SU-DHL-6 (cell line): ENCODE data around the gene DGUOK.
"Not testable (repeated sequence)": the region's sequence is repeated elsewhere in the genome, so short reads cannot be mapped to it uniquely, and the experiment has no call there.

Source experiments
- H2AFZ ChIP-seq: fragments of 200-600 bp; sonication (generic); 2 replicates; pipeline ENCODE4 v1.6.1; 2014; ENCODE audit warnings: low read depth, mild to moderate bottlenecking, moderate library complexity, mixed read lengths, antibody characterized with exemption, low read length; ENCODE audit not compliant: severe bottlenecking
- H3F3A ChIP-seq: fragments of 200-600 bp; shearing (Covaris generic); 2 replicates; pipeline ENCODE4 v1.6.0; 2016; ENCODE audit warnings: antibody characterized with exemption, mild to moderate bottlenecking; ENCODE audit not compliant: insufficient read depth
- H3K27ac ChIP-seq: fragments of 200-600 bp; sonication (generic); 2 replicates; pipeline ENCODE4 v1.5.1; 2016; ENCODE audit warnings: low read depth, mild to moderate bottlenecking, low read length, moderate library complexity, mixed read lengths
- H3K27me3 ChIP-seq: fragments of 200-600 bp; sonication (generic), shearing (Covaris generic); 2 replicates; pipeline ENCODE4 v1.6.0; 2014; ENCODE audit warnings: mild to moderate bottlenecking, low read length
- H3K36me3 ChIP-seq: fragments of 200-600 bp; sonication (generic); 2 replicates; pipeline ENCODE4 v1.6.1; 2014; ENCODE audit warnings: mild to moderate bottlenecking, low read length, mixed read lengths
- H3K4me2 ChIP-seq: fragments of 300-600, 200-600 bp; shearing (Covaris generic), sonication (generic); 2 replicates; pipeline ENCODE4 v1.6.0; 2014; ENCODE audit warnings: low read length, low read depth, mild to moderate bottlenecking; ENCODE audit not compliant: poor library complexity, severe bottlenecking
- H3K4me3 ChIP-seq: fragments of 200-600 bp; sonication (generic); 2 replicates; pipeline ENCODE4 v1.5.1; 2014; ENCODE audit warnings: antibody characterized with exemption, low read length, mild to moderate bottlenecking, mixed read lengths; ENCODE audit not compliant: insufficient read depth, poor library complexity, severe bottlenecking
- H3K79me2 ChIP-seq: fragments of 200-600 bp; sonication (generic); 2 replicates; pipeline ENCODE4 v1.6.1; 2014; ENCODE audit warnings: mild to moderate bottlenecking, low read length, moderate library complexity; ENCODE audit not compliant: insufficient read depth
- H3K9ac ChIP-seq: fragments of 200-600 bp; sonication (generic); 2 replicates; pipeline ENCODE4 v1.7.0; 2014; ENCODE audit warnings: mild to moderate bottlenecking, low read length
- H3K9me2 ChIP-seq: fragments of 200-600 bp; sonication (generic); replicated peaks from 2 replicates; pipeline ENCODE4 v1.6.1; 2014; ENCODE audit warnings: low read length; ENCODE audit not compliant: insufficient read depth
- H3K9me3 ChIP-seq: fragments of 200-600 bp; sonication (generic); 2 replicates; pipeline ENCODE4 v1.6.1; 2014; ENCODE audit warnings: low read length, mixed read lengths; ENCODE audit not compliant: insufficient read depth
- H4K20me1 ChIP-seq: fragments of 200-600 bp; sonication (generic); 2 replicates; pipeline ENCODE4 v1.6.1; 2014; ENCODE audit warnings: low read depth, mild to moderate bottlenecking, antibody characterized with exemption, low read length, moderate library complexity, mixed read lengths
- EZH2phosphoT487 ChIP-seq: fragments of 200-600 bp; sonication (generic), shearing (Covaris generic); conservative IDR thresholded peaks from 2 replicates; pipeline ENCODE4 v1.6.1; 2018; ENCODE audit warnings: mild to moderate bottlenecking, antibody characterized with exemption, low read length, moderate library complexity, mixed read lengths
- TF ChIP-seq, protein P1 (sequence below): fragments of 200-600 bp; sonication (generic); IDR thresholded peaks from one replicate; pipeline ENCODE4 v1.5.1; 2017; ENCODE audit warnings: antibody characterized with exemption, mild to moderate bottlenecking, low read length, moderate library complexity; ENCODE audit not compliant: insufficient read depth, poor library complexity, severe bottlenecking

DGUOK gene

DNA sequence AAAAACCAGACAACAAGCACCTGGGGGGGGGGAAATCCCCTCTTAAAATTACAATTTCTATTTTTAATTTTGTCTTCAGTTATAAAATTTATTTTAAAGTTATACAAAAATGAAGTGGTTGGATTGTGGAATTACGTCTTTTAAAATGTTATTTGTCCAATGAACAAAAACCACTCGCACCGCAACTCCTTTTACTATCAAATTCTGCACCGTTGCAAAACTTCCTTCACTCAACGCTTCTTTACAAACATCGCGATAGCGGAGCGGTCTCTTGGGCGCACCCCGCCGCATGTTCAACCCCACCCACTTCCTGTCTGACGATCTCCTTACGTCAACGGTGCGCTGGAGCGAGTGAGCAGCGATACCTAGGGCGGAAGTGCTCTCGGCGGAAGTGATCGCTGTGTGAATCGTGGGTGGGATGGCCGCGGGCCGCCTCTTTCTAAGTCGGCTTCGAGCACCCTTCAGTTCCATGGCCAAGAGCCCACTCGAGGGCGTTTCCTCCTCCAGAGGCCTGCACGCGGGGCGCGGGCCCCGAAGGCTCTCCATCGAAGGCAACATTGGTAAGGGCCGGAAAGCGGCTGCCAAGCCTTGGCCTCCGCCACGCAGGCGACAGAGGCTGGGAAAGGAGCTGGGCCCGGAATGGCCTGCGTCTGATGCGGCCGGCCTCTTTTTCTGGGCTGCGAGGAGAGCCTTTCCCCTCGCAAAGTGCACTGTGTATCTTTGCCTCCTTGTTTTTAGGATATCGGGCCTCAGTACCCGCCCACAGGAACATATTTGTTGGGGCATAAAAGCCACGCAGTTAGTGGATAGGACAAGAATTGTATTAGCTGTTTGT lies at the start of gene DGUOK:
DGUOK (plus strand) TSS at position 388 of the 835 bp plus-strand sequence; CDS start at position 419, 31 bp downstream.
- peak within 1 kb of the TSS; percentile 95 for H3K4me3 ChIP-seq
- peak within 1 kb of the TSS; percentile 88 for H3K9ac ChIP-seq
- peak within 1 kb of the TSS; percentile 72 for H3K27ac ChIP-seq
- 0 out of 2 replicates have a peak, but pooled peaks cover 5% of the 10 kb centered on the region for H3K9me3 ChIP-seq
- peak within 1 kb of the TSS; percentile 98 for H3K4me2 ChIP-seq
- H3F3A ChIP-seq: peaks cover 19% of the 10 kb centered on the region
- H4K20me1 ChIP-seq: no peaks in the 10 kb centered on the region
- H3K79me2 ChIP-seq: peaks cover 48% of the 10 kb centered on the region
- H3K27me3 ChIP-seq: no peaks in the 10 kb centered on the region
- H3K36me3 ChIP-seq: no peaks in the 10 kb centered on the region
- no peak for TF ChIP-seq EZH2phosphoT487
- TF ChIP-seq, protein P1, sequence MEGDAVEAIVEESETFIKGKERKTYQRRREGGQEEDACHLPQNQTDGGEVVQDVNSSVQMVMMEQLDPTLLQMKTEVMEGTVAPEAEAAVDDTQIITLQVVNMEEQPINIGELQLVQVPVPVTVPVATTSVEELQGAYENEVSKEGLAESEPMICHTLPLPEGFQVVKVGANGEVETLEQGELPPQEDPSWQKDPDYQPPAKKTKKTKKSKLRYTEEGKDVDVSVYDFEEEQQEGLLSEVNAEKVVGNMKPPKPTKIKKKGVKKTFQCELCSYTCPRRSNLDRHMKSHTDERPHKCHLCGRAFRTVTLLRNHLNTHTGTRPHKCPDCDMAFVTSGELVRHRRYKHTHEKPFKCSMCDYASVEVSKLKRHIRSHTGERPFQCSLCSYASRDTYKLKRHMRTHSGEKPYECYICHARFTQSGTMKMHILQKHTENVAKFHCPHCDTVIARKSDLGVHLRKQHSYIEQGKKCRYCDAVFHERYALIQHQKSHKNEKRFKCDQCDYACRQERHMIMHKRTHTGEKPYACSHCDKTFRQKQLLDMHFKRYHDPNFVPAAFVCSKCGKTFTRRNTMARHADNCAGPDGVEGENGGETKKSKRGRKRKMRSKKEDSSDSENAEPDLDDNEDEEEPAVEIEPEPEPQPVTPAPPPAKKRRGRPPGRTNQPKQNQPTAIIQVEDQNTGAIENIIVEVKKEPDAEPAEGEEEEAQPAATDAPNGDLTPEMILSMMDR: no peak
- peak within 1 kb of the TSS; percentile 65 for H2AFZ ChIP-seq
- no peaks in the 10 kb centered on the region for H3K9me2 ChIP-seq

DNA sequence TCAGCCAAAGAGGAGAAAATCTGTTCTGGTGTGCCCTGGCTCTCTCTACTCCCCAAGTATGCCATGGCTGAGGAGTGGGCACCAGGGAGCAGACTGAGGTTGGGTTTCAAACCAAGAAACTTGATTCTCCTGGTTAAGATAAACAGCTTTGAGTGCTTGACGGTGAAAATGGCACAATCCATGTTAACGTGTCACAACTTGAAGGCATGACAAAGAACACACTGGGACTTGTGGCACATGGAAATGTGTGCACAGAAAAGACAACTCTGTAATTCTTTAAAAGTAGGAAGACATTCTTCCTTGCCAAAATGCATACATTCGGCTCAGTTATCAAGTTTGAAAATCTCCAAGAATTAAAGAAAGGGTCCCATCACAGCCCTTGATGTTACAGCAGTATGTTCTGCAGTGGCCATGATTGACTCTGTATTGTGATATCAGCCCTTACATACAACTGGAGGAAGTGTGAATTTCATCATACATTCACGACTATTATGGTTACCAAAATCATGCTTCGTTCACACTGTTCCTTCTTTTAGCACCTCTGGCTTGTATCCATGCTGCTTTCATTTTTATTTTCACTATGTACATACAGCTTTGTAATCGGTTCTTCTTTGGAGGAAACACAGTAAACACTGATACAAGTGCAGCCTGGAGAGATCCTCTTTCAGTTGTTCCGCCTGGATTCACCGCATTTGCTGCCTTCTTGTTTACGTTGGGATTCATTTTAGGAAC lies 49.4 kb upstream of the DGUOK start:
- Histone ChIP-seq H3F3A (no peaks in the 10 kb centered on the region), H3K9me2 (no peaks in the 10 kb centered on the region), H3K36me3 (no peaks in the 10 kb centered on the region), H3K27ac (no peak overlapping the region), H4K20me1 (no peaks in the 10 kb centered on the region), H3K9ac (no peak overlapping the region), H3K4me3 (no peak overlapping the region), H3K4me2 (no peak overlapping the region), H3K79me2 (no peaks in the 10 kb centered on the region), H3K27me3 (no peaks in the 10 kb centered on the region), H3K9me3 (no peaks in the 10 kb centered on the region), H2AFZ (no peak overlapping the region)
- TF ChIP-seq, protein P1: no peak
- no peak for TF ChIP-seq EZH2phosphoT487

DNA sequence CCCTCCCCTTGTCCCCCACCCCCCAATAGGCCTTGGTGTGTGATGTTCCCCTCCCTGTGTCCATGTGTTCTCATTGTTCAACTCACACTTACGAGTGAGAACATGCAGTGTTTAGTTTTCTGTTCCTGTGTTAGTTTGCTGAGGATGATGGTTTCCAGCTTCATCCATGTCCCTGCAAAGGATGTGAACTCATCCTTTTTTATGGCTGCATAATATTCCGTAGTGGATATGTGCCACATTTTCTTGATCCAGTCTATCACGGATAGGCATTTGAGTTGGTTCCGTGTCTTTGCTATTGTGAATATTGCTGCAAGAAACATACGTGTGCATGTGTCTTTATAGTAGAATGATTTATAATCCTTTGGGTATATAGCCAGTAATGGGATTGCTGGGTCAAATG lies 48.7 kb upstream of the DGUOK start:
- not testable (repeated sequence) for H3K27me3 ChIP-seq, H4K20me1 ChIP-seq, H2AFZ ChIP-seq, H3K4me2 ChIP-seq, H3K9me3 ChIP-seq, H3K9me2 ChIP-seq, H3K27ac ChIP-seq, H3F3A ChIP-seq, H3K79me2 ChIP-seq, H3K4me3 ChIP-seq, H3K9ac ChIP-seq, H3K36me3 ChIP-seq

DNA sequence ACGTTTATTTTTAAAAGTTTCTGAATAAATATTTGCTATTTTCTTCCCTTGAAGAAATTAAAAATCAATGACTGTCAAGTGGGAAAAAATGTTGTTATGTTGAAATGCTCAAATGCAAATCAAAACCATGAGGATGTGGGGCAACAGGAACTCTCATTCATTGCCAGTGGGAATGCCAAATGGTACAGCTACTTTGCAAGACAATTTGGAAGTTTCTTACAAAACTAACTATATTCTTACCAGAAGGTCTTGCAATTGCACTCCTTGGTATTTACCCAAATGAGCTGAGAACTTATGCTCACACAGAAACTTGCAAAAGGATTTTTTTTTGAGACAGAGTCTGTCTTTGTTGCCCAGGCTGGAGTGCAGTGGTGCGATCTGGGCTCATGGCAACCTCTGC lies 41.3 kb upstream of the DGUOK start:
- Histone ChIP-seq H3K36me3 (no peaks in the 10 kb centered on the region), H4K20me1 (no peaks in the 10 kb centered on the region), H3K9me2 (no peaks in the 10 kb centered on the region), H3K27me3 (no peaks in the 10 kb centered on the region), H3F3A (no peaks in the 10 kb centered on the region), H3K27ac (no peak overlapping the region), H3K9ac (no peak overlapping the region), H3K79me2 (no peaks in the 10 kb centered on the region), H3K4me2 (no peak overlapping the region), H3K4me3 (no peak overlapping the region), H3K9me3 (no peaks in the 10 kb centered on the region), H2AFZ (no peak overlapping the region)
- TF ChIP-seq, protein P1: no peak
- no peak for TF ChIP-seq EZH2phosphoT487
